Right forelimb (tissue), 1 donor: ENCODE measurements around the gene ETV7.

Source experiments
- DNase-seq: peaks from one replicate; pipeline ENCODE4 v3.0.0-alpha.2; 2018

Gene ETV7

DNA sequence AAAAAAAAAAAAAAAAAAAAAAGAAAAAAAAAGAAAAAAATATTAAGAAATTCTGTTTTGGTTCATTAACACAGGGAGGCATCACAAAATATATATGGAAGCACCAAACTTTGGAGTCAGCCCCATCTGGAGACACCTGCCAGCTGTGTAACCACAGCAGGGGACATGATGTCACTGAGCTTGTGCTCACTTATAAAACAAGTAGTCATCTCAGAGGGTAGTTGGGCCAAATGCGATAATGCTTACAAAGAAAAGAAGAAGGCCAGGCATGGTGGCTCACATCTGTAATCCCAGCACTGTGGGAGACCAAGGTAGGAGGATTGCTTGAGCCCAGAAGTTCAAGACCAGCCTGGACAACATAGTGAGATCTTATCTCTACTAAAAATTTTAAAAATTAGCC lies 49.7 kb downstream of the ETV7 start:
- no peak for DNase-seq

DNA sequence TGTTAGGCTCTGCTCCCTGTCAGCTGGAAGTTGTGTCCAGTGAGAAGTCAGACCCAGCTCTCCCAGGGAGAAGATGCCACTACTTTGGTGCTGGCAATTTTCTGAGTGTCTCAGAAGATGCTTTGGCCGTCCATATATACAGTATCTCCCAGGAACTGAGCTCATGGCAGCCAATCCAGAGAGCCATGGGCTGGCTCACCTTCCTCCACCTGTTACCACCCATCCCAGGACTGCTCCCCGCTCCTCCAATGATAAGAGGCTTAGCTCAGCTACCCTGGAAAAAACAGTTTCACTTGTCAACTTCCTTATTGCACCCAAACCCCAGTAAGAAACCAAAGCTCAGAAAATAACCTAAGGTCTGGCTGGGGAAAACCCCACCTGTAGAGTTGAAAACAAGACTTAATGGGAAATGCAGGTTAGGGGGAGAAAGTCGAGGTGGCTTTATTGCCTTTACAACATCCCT lies 50.7 kb downstream of the ETV7 start, which contains the start of gene BNIP5:
BNIP5 (minus strand) TSS at position 110 of the 463 bp plus-strand sequence. CDS start 6,198 bp downstream, outside the sequence.
- peak; percentile 17 for DNase-seq

- no peak for DNase-seq
Measured at GRCh38 chr6:36336208-36336710, 51.2 kb downstream of the ETV7 start.

GRCh38 chr6:36335465-36336207 lies 51.8 kb downstream of the ETV7 start:
- no peak for DNase-seq

DNA sequence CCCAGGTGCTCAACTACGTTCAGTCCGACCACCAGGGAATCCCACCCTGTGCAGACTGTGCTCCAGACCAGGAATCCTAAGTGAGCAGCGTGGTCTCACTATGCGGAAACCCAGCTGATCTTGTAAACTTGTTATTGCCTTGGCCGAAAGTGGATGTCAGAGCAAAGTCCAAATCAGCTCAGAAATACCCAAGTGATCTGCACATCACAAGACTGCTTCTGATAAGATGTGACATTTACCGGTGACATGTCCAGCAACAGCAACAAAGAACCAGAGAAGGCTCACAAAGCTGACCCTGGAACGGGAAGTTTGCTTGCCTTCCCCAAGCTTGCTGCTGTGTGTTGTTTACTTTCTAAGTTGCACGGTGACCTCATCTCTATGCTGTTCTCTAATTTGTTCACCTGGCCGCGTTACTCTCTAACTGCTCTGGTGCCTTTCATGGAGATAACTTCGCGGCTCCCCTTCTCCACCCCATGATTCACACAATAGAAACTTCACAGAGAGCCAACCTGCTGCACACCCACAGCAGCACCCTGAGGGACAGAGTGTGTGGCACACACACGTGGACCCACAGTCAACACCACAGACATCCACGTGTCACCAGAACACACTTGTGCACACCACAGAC lies 52.5 kb downstream of the ETV7 start:
- DNase-seq, result peak; percentile 17

DNA sequence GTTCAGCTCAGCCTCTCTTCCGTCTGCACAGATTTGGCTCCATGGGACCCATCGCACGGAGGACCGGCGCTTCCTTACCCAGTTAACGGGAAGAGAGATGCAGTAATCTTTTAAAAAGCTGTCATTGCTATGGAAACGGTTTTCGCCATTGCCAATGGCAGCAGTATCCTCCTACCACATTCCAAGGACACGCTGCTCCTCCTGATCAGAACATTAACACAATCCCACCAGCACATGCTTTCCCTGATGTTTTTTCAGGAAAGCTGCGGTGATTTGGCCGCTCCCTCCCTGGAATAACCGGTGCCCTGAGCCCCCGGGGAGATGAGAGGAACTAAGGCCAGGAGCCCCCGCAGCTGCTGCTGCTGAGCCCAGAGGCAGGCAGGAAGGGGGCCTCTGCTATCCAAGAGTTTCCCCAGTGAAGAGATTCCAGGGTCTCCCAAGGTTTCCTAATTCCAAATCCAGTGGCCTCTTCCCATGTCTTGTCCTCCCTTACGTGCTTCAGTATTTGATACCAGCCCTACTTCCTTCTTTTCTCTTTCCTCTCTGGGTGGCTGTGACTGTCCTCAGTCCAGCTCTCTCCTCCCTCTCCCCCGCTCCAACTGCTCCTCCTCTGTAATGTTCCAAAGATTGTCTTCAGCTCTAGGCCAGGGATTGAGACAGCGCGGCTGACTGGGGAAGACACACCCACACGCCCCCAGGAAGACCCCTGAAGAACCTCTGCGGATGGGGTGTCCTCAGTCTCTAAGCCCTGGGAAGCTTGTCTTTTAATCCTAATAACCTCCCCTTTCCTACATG lies 53.3 kb downstream of the ETV7 start:
- no peak for DNase-seq

- no peak for DNase-seq
Measured at GRCh38 chr6:36333171-36333895, 54.1 kb downstream of the ETV7 start.

- DNase-seq, result no peak
Measured at GRCh38 chr6:36331381-36331780, 56.1 kb downstream of the ETV7 start.

GRCh38 chr6:36330366-36330765 lies 57.1 kb downstream of the ETV7 start:
- no peak for DNase-seq

DNA sequence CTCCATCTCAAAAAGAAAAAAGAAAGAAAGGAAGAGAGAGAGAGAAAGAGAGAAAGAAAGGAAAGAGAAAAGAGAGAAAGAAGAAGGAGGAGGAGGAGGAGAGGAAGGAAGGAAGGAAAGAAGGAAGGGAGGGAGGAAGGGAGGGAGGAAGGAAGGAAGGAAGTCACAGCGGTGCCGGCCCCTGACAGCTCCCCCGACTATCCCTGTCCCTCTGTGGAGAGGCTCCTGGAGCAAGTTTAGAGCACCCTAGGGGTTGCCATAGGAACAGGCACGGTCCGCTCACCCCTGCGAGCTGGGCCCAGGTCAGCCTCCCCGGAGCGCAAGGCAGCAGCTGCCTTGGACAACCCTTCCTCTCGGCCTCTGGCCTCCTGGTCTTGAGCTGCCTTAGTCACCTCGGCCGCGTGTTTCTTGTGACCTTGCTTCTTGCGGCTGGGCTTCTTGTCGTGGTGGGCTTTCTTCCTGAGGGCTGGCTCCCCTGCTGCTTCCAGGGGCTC lies 57.6 kb downstream of the ETV7 start:
- DNase-seq, result no peak

- no peak for DNase-seq
Measured at GRCh38 chr6:36328600-36328999, 58.9 kb downstream of the ETV7 start.

- DNase-seq, result no peak
Measured at GRCh38 chr6:36327919-36328236, 59.6 kb downstream of the ETV7 start.

GRCh38 chr6:36327226-36327918 lies 60.1 kb downstream of the ETV7 start:
- no peak for DNase-seq

- DNase-seq, result no peak
Measured at GRCh38 chr6:36326356-36326995, 61.0 kb downstream of the ETV7 start.

DNA sequence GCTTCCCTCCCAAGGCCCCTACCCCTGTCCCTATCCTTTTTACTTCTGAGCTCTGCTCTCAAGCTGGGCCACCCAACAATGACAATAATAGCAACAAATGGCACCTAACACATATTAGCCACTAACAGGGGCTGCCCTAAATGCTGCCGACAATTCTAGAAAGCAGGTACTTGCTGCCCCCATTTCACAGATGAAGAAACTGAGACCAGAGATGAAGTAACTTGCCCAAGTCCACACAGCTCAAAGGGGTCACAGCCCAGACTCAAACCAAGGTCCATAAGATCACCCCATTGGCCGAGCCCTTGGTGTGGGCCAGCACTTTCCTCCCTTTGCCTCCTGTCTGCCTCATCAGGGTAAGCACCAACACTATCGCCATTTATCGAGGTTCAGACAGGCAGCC lies 62.8 kb downstream of the ETV7 start:
- DNase-seq, result no peak

DNA sequence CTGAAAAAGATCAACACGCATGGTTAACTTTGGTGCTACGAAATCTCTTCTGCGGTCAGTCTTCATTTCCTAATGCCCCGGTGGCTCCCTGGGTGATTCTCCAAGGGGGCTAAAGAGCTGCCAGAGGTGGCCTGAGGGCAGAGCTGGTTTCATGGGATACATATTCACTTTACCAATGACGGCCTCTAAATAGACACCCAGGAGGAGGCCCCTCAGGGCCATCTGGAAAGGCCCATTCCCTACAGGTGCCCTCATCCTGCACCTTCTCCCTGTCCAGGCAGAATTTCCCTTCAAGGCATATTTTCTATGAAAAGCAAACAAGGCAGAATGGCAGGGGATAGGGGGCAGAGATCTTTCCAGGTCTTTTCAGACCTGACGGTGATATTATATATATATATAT lies 63.3 kb downstream of the ETV7 start:
- no peak for DNase-seq

GRCh38 chr6:36323062-36323461 lies 64.4 kb downstream of the ETV7 start:
- no peak for DNase-seq

- DNase-seq, result no peak
Measured at GRCh38 chr6:36322591-36322990, 64.9 kb downstream of the ETV7 start.

DNA sequence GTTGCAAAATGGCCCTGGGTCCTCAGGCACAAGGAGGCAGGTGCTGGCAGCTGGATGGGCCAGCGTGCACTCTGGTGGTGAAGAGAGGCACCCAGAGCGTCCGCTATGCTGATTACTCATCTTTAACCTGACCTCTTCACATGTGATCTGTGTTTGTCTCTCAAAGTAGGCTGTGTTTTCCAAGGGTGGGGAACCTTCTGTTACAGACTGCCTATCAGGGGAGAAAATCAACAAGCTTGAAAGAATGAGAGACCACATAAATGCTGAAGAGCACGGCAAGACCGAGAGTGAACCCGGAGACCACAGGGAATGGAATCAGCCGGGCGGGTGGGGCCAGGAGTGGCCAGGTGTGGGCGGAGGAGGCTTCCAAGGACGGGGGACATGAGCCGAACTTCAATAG lies 67.0 kb downstream of the ETV7 start:
- no peak for DNase-seq

DNA sequence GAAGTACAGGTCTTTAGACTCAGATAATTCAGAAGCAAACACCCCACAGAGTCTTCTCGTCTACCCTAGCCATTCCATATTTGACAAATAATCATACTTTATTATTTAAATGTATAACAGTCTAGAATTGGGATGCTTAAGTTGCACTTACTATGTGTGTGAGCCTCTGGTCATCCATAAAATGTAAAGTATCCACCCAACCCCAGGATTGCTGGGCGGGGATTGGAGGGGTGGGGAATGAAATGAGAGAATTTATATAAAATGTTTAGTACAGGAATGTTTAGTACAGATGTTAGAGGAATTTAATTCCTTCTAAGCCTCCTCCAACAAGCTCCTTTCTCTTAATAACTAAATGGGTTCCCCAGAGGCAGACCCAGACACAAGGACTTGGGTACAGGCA lies 67.6 kb downstream of the ETV7 start:
- no peak for DNase-seq

DNA sequence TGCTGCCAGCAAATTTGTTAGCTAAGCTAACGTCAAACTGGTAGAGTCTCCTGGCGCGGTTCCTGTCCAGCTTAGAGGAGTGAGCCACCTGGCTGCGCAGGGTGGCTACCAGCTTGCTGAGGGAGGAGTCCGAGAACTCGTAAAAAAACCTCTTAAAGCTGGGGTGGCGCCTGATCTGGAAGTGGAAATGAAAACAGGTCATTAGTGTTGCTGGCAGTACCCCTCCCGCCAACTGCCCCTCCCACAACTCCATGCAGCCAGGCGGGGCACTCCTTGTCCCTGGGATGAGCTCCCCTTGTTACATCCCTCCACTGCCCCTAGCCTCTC lies 68.1 kb downstream of the ETV7 start:
- peak; percentile 23 for DNase-seq
